HL-60 (cell line): ENCODE data around the gene CHAD.

Experiments used
- DNase-seq, 2 experiments: peaks; one replicate each; pipeline ENCODE4 v3.0.0-alpha.2; 2010 to 2020; ENCODE audit warnings: low read depth in 1 of 2, low spot score in 1 of 2
- H3K27ac ChIP-seq: fragments of 250-450 bp; sonication (Bioruptor Pico); replicated peaks from 2 replicates; pipeline ENCODE4 v1.5.1; 2020; ENCODE audit warnings: mild to moderate bottlenecking, moderate library complexity
- H3K27me3 ChIP-seq: fragments of 250-450 bp; sonication (Bioruptor Pico); 2 replicates; pipeline ENCODE4 v1.5.1; 2021; ENCODE audit warnings: mild to moderate bottlenecking, moderate library complexity; ENCODE audit not compliant: insufficient read depth, poor library complexity, severe bottlenecking
- H3K4me3 ChIP-seq: replicated peaks from 2 replicates; pipeline ENCODE4 v1.5.1; 2011; ENCODE audit warnings: mild to moderate bottlenecking, control low read depth, low read length; ENCODE audit not compliant: insufficient read depth
- GABPA ChIP-seq: IDR thresholded peaks from 2 replicates; pipeline ENCODE4 v1.6.1; 2012; ENCODE audit warnings: low read depth
- POLR2AphosphoS5 ChIP-seq: IDR thresholded peaks from 2 replicates; pipeline ENCODE4 v1.6.1; 2012; ENCODE audit warnings: low read depth
- SPI1 ChIP-seq: IDR thresholded peaks from 2 replicates; pipeline ENCODE4 v1.6.1; 2012; ENCODE audit warnings: low read depth, mild to moderate bottlenecking, borderline replicate concordance
- TF ChIP-seq, protein P1 (sequence below): IDR thresholded peaks from 2 replicates; pipeline ENCODE4 v1.6.1; 2012; ENCODE audit warnings: low read depth; ENCODE audit not compliant: insufficient replicate concordance
- TF ChIP-seq, protein P2 (sequence below): IDR thresholded peaks from one replicate; pipeline ENCODE4 v1.5.1; 2011; ENCODE audit warnings: low read length, control low read depth, inconsistent platforms; ENCODE audit not compliant: insufficient read depth

Gene CHAD

GRCh38 chr17:50458701-50459676 lies 9.7 kb downstream of the CHAD start:
- TF ChIP-seq SPI1 (no peak), POLR2AphosphoS5 (no peak), GABPA (no peak)
- TF ChIP-seq, protein P1, sequence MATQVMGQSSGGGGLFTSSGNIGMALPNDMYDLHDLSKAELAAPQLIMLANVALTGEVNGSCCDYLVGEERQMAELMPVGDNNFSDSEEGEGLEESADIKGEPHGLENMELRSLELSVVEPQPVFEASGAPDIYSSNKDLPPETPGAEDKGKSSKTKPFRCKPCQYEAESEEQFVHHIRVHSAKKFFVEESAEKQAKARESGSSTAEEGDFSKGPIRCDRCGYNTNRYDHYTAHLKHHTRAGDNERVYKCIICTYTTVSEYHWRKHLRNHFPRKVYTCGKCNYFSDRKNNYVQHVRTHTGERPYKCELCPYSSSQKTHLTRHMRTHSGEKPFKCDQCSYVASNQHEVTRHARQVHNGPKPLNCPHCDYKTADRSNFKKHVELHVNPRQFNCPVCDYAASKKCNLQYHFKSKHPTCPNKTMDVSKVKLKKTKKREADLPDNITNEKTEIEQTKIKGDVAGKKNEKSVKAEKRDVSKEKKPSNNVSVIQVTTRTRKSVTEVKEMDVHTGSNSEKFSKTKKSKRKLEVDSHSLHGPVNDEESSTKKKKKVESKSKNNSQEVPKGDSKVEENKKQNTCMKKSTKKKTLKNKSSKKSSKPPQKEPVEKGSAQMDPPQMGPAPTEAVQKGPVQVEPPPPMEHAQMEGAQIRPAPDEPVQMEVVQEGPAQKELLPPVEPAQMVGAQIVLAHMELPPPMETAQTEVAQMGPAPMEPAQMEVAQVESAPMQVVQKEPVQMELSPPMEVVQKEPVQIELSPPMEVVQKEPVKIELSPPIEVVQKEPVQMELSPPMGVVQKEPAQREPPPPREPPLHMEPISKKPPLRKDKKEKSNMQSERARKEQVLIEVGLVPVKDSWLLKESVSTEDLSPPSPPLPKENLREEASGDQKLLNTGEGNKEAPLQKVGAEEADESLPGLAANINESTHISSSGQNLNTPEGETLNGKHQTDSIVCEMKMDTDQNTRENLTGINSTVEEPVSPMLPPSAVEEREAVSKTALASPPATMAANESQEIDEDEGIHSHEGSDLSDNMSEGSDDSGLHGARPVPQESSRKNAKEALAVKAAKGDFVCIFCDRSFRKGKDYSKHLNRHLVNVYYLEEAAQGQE, result no peak
- TF ChIP-seq, protein P2, sequence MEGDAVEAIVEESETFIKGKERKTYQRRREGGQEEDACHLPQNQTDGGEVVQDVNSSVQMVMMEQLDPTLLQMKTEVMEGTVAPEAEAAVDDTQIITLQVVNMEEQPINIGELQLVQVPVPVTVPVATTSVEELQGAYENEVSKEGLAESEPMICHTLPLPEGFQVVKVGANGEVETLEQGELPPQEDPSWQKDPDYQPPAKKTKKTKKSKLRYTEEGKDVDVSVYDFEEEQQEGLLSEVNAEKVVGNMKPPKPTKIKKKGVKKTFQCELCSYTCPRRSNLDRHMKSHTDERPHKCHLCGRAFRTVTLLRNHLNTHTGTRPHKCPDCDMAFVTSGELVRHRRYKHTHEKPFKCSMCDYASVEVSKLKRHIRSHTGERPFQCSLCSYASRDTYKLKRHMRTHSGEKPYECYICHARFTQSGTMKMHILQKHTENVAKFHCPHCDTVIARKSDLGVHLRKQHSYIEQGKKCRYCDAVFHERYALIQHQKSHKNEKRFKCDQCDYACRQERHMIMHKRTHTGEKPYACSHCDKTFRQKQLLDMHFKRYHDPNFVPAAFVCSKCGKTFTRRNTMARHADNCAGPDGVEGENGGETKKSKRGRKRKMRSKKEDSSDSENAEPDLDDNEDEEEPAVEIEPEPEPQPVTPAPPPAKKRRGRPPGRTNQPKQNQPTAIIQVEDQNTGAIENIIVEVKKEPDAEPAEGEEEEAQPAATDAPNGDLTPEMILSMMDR, result no peak
- H3K27ac ChIP-seq, result no peak overlapping the region
- no peak overlapping the region for H3K4me3 ChIP-seq
- no peaks in the 10 kb centered on the region for H3K27me3 ChIP-seq
- DNase-seq, result no peak

DNA sequence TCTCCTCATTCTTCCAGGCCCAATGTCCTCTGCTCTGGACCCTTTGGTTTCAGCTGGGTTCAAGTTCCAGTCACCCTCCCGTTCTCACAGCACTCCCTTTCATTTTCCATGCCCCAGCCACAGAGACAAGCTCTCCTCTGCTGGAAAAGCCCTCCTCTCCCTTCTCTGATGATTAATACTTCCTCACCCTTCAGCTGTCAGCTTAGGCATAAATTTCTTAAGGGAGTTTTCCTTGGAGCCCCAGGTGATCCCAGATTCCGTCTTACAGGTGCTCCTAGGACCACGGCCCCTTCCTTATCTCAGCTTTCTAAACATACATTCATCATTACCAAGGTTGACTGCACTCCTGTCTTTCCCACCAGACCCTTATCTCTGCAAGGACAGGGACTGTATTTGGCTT lies 10.4 kb downstream of the CHAD start:
- Histone ChIP-seq H3K27ac (no peak overlapping the region), H3K27me3 (no peaks in the 10 kb centered on the region), H3K4me3 (no peak overlapping the region)
- no peak for DNase-seq
- TF ChIP-seq, protein P2, result no peak
- no peak for TF ChIP-seq GABPA
- TF ChIP-seq, protein P1, result no peak
- TF ChIP-seq SPI1, result no peak
- TF ChIP-seq POLR2AphosphoS5, result no peak

DNA sequence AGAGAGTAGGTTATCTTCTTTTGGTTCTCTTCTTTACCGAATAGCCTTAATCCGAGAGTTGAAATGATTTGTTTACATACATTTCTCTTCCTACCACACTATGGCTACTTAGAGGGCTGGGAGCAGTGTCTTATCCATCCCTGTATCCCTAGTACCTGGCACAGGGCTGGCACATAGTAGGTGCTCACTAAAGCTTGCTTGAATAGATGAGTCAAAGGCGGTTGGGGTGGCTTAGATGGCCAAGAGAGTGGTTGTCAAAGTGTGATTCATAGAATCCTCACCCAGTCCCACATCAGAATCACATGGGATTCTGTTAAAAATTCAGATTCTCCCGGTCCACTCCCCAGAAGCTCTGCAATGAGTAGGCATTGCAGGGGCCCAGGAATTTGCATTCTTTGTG lies 11.1 kb downstream of the CHAD start:
- DNase-seq, result no peak
- no peak for TF ChIP-seq GABPA
- TF ChIP-seq, protein P1, result no peak
- TF ChIP-seq, protein P2, result no peak
- no peak for TF ChIP-seq SPI1
- TF ChIP-seq POLR2AphosphoS5, result no peak
- Histone ChIP-seq H3K27me3 (no peaks in the 10 kb centered on the region), H3K27ac (no peak overlapping the region), H3K4me3 (no peak overlapping the region)
